ENCODE results near the gene NT5DC3.
A peak's percentile ranks its signal among the peaks of the same experiment; 100 is the strongest.

The NT5DC3 gene

DNA sequence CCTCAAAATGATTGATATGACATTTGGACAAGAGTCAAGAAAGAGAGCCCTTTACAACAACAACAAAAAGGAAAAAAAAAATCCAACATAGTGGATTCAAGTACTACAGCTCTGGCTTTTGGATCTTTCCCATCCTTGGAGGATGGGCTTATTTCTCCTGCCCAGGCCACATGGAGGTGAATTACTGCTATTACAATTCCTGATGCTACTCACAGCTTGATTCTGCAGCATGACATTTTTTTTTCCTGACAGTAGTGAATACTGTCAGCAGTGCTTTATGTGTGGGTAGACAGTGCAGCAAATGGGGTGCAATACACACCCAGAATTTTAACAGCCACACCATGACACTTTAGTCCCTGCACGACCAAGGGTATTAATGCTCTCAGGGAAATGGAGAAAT, 46.7 kb upstream of the NT5DC3 start (continued):
- no peak for TF ChIP-seq ISL1 (CRISPR knock-in tag; IDR thresholded peaks at IDR 0.05)
- no peak for TF ChIP-seq ESRRG (CRISPR knock-in tag; IDR thresholded peaks at IDR 0.05)
- TF ChIP-seq SNAI2 (CRISPR knock-in tag; IDR thresholded peaks at IDR 0.05) = no peak
- no peak for TF ChIP-seq RARB (CRISPR knock-in tag; IDR thresholded peaks at IDR 0.05)

DNA sequence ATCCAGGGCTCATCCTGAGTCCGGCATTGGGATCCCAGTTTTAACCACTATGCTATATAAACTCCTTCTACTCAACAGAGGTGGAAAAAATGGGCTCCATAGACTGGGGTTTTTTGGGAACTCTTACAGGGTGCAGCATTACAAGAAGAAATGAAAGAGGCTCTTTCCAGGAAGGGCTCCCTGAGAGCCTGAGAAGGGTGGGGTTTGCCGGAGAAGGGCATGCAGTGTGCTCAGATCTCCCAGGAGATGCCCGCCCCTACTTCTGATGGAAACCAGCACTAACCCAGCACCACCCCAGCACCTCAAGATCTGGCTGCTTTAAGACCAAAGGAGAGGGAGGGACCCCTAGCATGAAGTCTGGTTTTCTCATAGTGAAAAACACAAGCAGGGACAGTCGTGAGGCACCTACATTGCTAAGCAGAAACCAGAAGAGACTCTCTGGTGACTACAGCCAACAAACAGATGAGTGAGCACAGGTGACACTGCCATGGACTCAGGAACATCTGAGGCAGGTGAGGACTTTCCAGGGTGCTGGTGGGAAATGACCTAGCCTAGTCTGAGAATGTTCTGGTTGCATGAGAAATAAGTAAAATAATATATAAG, 45.3 kb upstream of the NT5DC3 start:
- ATAC-seq = no peak
- TF ChIP-seq, protein P1, sequence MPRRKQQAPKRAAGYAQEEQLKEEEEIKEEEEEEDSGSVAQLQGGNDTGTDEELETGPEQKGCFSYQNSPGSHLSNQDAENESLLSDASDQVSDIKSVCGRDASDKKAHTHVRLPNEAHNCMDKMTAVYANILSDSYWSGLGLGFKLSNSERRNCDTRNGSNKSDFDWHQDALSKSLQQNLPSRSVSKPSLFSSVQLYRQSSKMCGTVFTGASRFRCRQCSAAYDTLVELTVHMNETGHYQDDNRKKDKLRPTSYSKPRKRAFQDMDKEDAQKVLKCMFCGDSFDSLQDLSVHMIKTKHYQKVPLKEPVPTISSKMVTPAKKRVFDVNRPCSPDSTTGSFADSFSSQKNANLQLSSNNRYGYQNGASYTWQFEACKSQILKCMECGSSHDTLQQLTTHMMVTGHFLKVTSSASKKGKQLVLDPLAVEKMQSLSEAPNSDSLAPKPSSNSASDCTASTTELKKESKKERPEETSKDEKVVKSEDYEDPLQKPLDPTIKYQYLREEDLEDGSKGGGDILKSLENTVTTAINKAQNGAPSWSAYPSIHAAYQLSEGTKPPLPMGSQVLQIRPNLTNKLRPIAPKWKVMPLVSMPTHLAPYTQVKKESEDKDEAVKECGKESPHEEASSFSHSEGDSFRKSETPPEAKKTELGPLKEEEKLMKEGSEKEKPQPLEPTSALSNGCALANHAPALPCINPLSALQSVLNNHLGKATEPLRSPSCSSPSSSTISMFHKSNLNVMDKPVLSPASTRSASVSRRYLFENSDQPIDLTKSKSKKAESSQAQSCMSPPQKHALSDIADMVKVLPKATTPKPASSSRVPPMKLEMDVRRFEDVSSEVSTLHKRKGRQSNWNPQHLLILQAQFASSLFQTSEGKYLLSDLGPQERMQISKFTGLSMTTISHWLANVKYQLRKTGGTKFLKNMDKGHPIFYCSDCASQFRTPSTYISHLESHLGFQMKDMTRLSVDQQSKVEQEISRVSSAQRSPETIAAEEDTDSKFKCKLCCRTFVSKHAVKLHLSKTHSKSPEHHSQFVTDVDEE (CRISPR knock-in tag; IDR thresholded peaks at IDR 0.05) = no peak
- TF ChIP-seq ZNF70 (CRISPR knock-in tag; IDR thresholded peaks at IDR 0.05) (no peak), ZNF8 (CRISPR knock-in tag; IDR thresholded peaks at IDR 0.05) (no peak), ZFP3 (CRISPR knock-in tag; IDR thresholded peaks at IDR 0.05) (no peak), ESRRG (CRISPR knock-in tag; IDR thresholded peaks at IDR 0.05) (no peak)
- TF ChIP-seq, protein P2, sequence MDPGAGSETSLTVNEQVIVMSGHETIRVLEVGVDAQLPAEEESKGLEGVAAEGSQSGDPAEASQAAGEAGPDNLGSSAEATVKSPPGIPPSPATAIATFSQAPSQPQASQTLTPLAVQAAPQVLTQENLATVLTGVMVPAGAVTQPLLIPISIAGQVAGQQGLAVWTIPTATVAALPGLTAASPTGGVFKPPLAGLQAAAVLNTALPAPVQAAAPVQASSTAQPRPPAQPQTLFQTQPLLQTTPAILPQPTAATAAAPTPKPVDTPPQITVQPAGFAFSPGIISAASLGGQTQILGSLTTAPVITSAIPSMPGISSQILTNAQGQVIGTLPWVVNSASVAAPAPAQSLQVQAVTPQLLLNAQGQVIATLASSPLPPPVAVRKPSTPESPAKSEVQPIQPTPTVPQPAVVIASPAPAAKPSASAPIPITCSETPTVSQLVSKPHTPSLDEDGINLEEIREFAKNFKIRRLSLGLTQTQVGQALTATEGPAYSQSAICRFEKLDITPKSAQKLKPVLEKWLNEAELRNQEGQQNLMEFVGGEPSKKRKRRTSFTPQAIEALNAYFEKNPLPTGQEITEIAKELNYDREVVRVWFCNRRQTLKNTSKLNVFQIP (CRISPR knock-in tag; IDR thresholded peaks at IDR 0.05; ENCODE audit: borderline replicate concordance, low read depth) = no peak

DNA sequence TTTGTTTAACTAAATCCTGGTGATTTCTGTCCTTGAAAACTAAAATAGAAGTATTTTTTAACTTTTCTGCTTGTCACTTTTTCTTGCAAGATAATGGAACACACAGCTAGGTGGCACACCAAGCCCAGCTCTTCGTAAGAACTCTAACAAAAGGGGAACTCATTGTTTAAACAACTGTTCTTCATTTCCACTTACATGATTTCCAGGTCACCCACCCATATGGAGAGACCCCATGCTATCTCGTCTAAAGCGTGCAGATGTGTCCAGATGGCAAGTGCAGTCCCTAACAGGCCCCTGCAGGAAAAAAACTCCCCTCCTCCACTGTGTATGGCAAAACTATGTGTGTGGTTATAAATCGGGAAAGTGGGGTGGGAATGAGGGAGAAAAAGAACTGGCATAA, 43.3 kb upstream of the NT5DC3 start:
- ATAC-seq = peak; percentile 74
- TF ChIP-seq, protein P3, sequence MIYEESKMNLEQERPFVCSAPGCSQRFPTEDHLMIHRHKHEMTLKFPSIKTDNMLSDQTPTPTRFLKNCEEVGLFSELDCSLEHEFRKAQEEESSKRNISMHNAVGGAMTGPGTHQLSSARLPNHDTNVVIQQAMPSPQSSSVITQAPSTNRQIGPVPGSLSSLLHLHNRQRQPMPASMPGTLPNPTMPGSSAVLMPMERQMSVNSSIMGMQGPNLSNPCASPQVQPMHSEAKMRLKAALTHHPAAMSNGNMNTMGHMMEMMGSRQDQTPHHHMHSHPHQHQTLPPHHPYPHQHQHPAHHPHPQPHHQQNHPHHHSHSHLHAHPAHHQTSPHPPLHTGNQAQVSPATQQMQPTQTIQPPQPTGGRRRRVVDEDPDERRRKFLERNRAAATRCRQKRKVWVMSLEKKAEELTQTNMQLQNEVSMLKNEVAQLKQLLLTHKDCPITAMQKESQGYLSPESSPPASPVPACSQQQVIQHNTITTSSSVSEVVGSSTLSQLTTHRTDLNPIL (CRISPR knock-in tag; IDR thresholded peaks at IDR 0.05; ENCODE audit: low read depth) = no peak
- TF ChIP-seq TCF4 (CRISPR knock-in tag; IDR thresholded peaks at IDR 0.05; ENCODE audit: borderline replicate concordance) = peak; percentile 80; the same call in 1 of the 2 replicates

DNA sequence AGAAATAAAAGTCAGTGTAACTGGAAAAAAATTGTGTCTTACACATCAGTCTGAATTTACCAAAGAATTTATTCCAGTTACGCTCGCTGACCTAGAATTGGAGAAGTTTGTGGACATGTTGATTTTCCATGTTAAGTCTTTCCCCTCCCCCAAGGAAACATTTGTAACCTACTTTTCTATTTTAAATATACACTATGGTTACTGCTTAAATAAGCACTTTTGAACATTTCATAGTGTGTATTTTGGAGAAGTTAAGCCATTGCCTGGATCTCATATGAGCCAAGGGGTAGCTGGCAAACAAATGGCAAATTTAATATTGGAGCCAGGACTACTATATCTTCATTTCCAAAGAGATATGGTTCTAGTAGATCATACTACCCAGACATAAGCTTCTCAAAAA, 42.9 kb upstream of the NT5DC3 start:
- TF ChIP-seq PPARA (CRISPR knock-in tag; IDR thresholded peaks at IDR 0.05; ENCODE audit: borderline replicate concordance) (no peak), TOX (CRISPR knock-in tag; IDR thresholded peaks at IDR 0.05; ENCODE audit: borderline replicate concordance) (no peak), ZNF8 (CRISPR knock-in tag; IDR thresholded peaks at IDR 0.05) (no peak), SNAI2 (CRISPR knock-in tag; IDR thresholded peaks at IDR 0.05) (no peak), ISL1 (CRISPR knock-in tag; IDR thresholded peaks at IDR 0.05) (no peak), ZNF565 (CRISPR knock-in tag; conservative IDR thresholded peaks at IDR 0.05; ENCODE audit: low read depth) (no peak), RARB (CRISPR knock-in tag; IDR thresholded peaks at IDR 0.05) (no peak)
- TF ChIP-seq, protein P3 (CRISPR knock-in tag; IDR thresholded peaks at IDR 0.05; ENCODE audit: low read depth) = no peak
- TF ChIP-seq, protein P4, sequence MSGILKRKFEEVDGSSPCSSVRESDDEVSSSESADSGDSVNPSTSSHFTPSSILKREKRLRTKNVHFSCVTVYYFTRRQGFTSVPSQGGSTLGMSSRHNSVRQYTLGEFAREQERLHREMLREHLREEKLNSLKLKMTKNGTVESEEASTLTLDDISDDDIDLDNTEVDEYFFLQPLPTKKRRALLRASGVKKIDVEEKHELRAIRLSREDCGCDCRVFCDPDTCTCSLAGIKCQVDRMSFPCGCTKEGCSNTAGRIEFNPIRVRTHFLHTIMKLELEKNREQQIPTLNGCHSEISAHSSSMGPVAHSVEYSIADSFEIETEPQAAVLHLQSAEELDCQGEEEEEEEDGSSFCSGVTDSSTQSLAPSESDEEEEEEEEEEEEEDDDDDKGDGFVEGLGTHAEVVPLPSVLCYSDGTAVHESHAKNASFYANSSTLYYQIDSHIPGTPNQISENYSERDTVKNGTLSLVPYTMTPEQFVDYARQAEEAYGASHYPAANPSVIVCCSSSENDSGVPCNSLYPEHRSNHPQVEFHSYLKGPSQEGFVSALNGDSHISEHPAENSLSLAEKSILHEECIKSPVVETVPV (CRISPR knock-in tag; IDR thresholded peaks at IDR 0.05) = no peak
- TF ChIP-seq, protein P2 (CRISPR knock-in tag; IDR thresholded peaks at IDR 0.05; ENCODE audit: borderline replicate concordance, low read depth) = no peak

More for the DNA sequence above, 42.9 kb upstream of the NT5DC3 start:
- no peak for ATAC-seq

All from SK-N-SH treated with all-trans-retinoic acid at 6 μM for 48 hours (cell line).